ENCODE results near the gene CENPB. TPM values are rescaled to one million over a fixed set of nuclear protein-coding genes. Genes with fewer than 3 reads are reported as not detected.
A peak's percentile ranks its signal among the peaks of the same experiment; 100 is the strongest.

Gene CENPB
- total RNA-seq, 4 donors from 2014 or later = 39.8 to 61.9 (median 47.0) TPM

- Histone ChIP-seq H3K27me3 (no peaks in the 10 kb centered on the region), H3K4me3 (no peak overlapping the region), H3K4me1 (peaks cover 0 to 16% (median 0%) of the 10 kb centered on the region in 4 donors), H3K9me3 (no peaks in the 10 kb centered on the region), H3K27ac (no peak overlapping the region), H3K36me3 (no peaks in the 10 kb centered on the region)
- no peak for DNase-seq
- TF ChIP-seq CTCF (IDR thresholded peaks at IDR 0.05) (no peak), POLR2A (IDR thresholded peaks at IDR 0.05) (no peak)
These were observed 48.2 kb downstream of the CENPB start for GRCh38 chr20:3738111-3739053.

- no peaks in the 10 kb centered on the region for H3K36me3 ChIP-seq
- no peak overlapping the region for H3K4me3 ChIP-seq
- H3K4me1 ChIP-seq = peaks cover 0 to 20% (median 0%) of the 10 kb centered on the region in 4 donors
- no peak overlapping the region for H3K27ac ChIP-seq
- TF ChIP-seq POLR2A (IDR thresholded peaks at IDR 0.05) (no peak), CTCF (IDR thresholded peaks at IDR 0.05) (no peak)
- DNase-seq = no peak
- peaks cover 0 to 5% of the 10 kb centered on the region in 2 donors for H3K27me3 ChIP-seq
- no peaks in the 10 kb centered on the region for H3K9me3 ChIP-seq
These were observed 50.8 kb downstream of the CENPB start for GRCh38 chr20:3735768-3736167.

- DNase-seq = peak in 1 of 3 donors; percentile 56
- peaks cover 0 to 20% (median 0%) of the 10 kb centered on the region in 4 donors for H3K4me1 ChIP-seq
- H3K9me3 ChIP-seq = no peaks in the 10 kb centered on the region
- H3K27me3 ChIP-seq = peaks cover 0 to 5% of the 10 kb centered on the region in 2 donors
- TF ChIP-seq POLR2A (IDR thresholded peaks at IDR 0.05) = no peak
- no peak for TF ChIP-seq CTCF (IDR thresholded peaks at IDR 0.05)
- peak overlapping the region in 1 of 4 donors; percentile 46 for H3K27ac ChIP-seq
- no peaks in the 10 kb centered on the region for H3K36me3 ChIP-seq
- H3K4me3 ChIP-seq = no peak overlapping the region
These were observed 52.3 kb downstream of the CENPB start for GRCh38 chr20:3734111-3734843.

Other genes with a start within 250 kb of the CENPB start
- not detected for gene GFRA4, start 123.3 kb downstream of the CENPB start, total RNA-seq
- 100 to 1,000 TPM in 1 of 4 donors, 10 to 100 TPM in 2, 1 to 10 TPM in 1; 5.6 to 175 (median 23.3) TPM for gene ADAM33, start 104.7 kb downstream of the CENPB start, total RNA-seq
- 10 to 100 TPM in 2 of 4 donors, 1 to 10 TPM in 2; 2.3 to 10.7 (median 7.8) TPM for gene SIGLEC1, start 74.1 kb downstream of the CENPB start, total RNA-seq
- 1 to 10 TPM; 1.2 to 4.3 (median 2.3) TPM for gene HSPA12B, start 54.1 kb downstream of the CENPB start, total RNA-seq
- 10 to 100 TPM in 2 of 4 donors, 1 to 10 TPM in 2; 7.4 to 13.2 (median 10.2) TPM for gene ADISSP, start 19.0 kb downstream of the CENPB start, total RNA-seq
- not detected for gene SPEF1, start 5.3 kb downstream of the CENPB start, total RNA-seq
- 100 to 1,000 TPM in 1 of 4 donors, 10 to 100 TPM in 3; 14.2 to 202 (median 34.1) TPM for gene CDC25B, start 9.6 kb upstream of the CENPB start, total RNA-seq
- 10 to 100 TPM; 11.6 to 26.4 (median 22.5) TPM for gene AP5S1, start 33.8 kb upstream of the CENPB start, total RNA-seq
- 10 to 100 TPM; 39.6 to 94.4 (median 69.7) TPM for gene MAVS, start 60.1 kb upstream of the CENPB start, total RNA-seq
- 10 to 100 TPM; 17.9 to 53.6 (median 43.2) TPM for gene PANK2, start 102.6 kb upstream of the CENPB start, total RNA-seq
- 1 to 10 TPM; 4.5 to 6.0 (median 5.7) TPM for gene RNF24, start 228.8 kb upstream of the CENPB start, total RNA-seq